Suprapubic skin (tissue), 4 donors: ENCODE results near the gene OR2T27.
"Not testable (repeated sequence)": the region's sequence is repeated elsewhere in the genome, so short reads cannot be mapped to it uniquely, and the experiment has no call there.

Experiments
- CTCF ChIP-seq, 2 donors: fragments of 200-600 bp in 1 of 2; fragments of 450-650 bp in 1 of 2; sonication (generic) in 1 of 2; IDR thresholded peaks; one replicate each; pipeline ENCODE4 v1.5.1; 2016 to 2019; ENCODE audit warnings: antibody characterized with exemption in 2 of 2, mild to moderate bottlenecking in 1 of 2, moderate library complexity in 1 of 2
- POLR2A ChIP-seq, 2 donors: fragments of 450-650 bp; IDR thresholded peaks; one replicate each; pipeline ENCODE4 v1.6.1; 2017; ENCODE audit warnings: antibody characterized with exemption in 2 of 2, mild to moderate bottlenecking in 2 of 2, moderate library complexity in 2 of 2
- POLR2AphosphoS5 ChIP-seq, 3 donors: sonication (generic); formaldehyde crosslinking; IDR thresholded peaks; one replicate each; pipeline ENCODE4 v1.6.1; 2017; ENCODE audit warnings: antibody characterized with exemption in 3 of 3

DNA sequence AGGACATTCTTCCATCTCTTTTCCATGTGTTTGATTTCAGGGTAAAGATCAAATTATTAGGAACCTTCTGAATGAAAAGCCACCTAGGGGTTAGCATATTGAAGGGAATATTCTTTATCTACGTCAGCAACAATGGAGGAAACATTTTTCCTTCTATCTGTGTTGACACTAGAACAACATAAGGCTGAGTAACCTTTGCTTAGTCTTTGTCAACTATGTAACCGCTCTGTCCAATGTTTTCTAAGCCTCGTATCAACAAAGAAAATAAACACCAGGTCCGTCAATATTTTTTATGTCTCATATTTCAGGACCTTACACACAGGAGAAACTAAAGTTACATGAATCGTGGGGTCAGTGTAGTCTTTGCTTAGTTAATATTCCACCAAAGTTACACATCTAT, 18.7 kb downstream of the OR2T27 start:
- TF ChIP-seq CTCF, POLR2A, POLR2AphosphoS5 (IDR thresholded peaks at IDR 0.05): not testable (repeated sequence)
